ENCODE measurements around the gene DDX10. TPM values are rescaled to one million over a fixed set of nuclear protein-coding genes. Genes with fewer than 3 reads are reported as not detected.
A peak's percentile ranks its signal among the peaks of the same experiment; 100 is the strongest.

DDX10 gene
- total RNA-seq, 1 donor from 2014 or later: 17.3 TPM

GRCh38 chr11:108880510-108880909 lies 215.6 kb downstream of the DDX10 start:
- intact Hi-C loops (cut with micrococcal nuclease): no loop called here
- DNase-seq (no peak), ATAC-seq (no peak)

GRCh38 chr11:108881131-108881530 lies 216.3 kb downstream of the DDX10 start:
- intact Hi-C loops (cut with micrococcal nuclease): no loop called here
- ATAC-seq (no peak), DNase-seq (no peak)

- ATAC-seq (no peak), DNase-seq (no peak)
- intact Hi-C loops (cut with micrococcal nuclease): no loop called here
Measured at GRCh38 chr11:108882211-108882831, 217.5 kb downstream of the DDX10 start.

- ATAC-seq (no peak), DNase-seq (no peak)
- intact Hi-C loops (cut with micrococcal nuclease): no loop called here
Measured at GRCh38 chr11:108886005-108886659, 221.3 kb downstream of the DDX10 start.

- DNase-seq (no peak), ATAC-seq (no peak)
- intact Hi-C loops (cut with micrococcal nuclease): no loop called here
Measured at GRCh38 chr11:108886660-108887009, 221.8 kb downstream of the DDX10 start.

- ATAC-seq: no peak
Measured at GRCh38 chr11:108887436-108888238, 222.8 kb downstream of the DDX10 start.

GRCh38 chr11:108890482-108891105 lies 225.7 kb downstream of the DDX10 start:
- intact Hi-C loops (cut with micrococcal nuclease): no loop called here
- no peak for ATAC-seq

More at GRCh38 chr11:108887436-108888238, 222.8 kb downstream of the DDX10 start:
- no peak for DNase-seq
- intact Hi-C loops (cut with micrococcal nuclease): no loop called here

GRCh38 chr11:108891143-108891542 lies 226.3 kb downstream of the DDX10 start:
- ATAC-seq (no peak), DNase-seq (no peak)
- intact Hi-C loops (cut with micrococcal nuclease): no loop called here

More at GRCh38 chr11:108890482-108891105, 225.7 kb downstream of the DDX10 start:
- no peak for DNase-seq

- ATAC-seq (no peak), DNase-seq (no peak)
Measured at GRCh38 chr11:108891909-108892511, 227.1 kb downstream of the DDX10 start.

GRCh38 chr11:108895579-108896480 lies 231.0 kb downstream of the DDX10 start:
- ATAC-seq: no peak
- DNase-seq: no peak
- intact Hi-C loops (cut with micrococcal nuclease): no loop called here

More at GRCh38 chr11:108891909-108892511, 227.1 kb downstream of the DDX10 start:
- intact Hi-C loops (cut with micrococcal nuclease): no loop called here

GRCh38 chr11:108897071-108897481 lies 232.2 kb downstream of the DDX10 start:
- DNase-seq: no peak
- ATAC-seq: no peak
- intact Hi-C loops (cut with micrococcal nuclease): no loop called here

- DNase-seq (no peak), ATAC-seq (no peak)
- intact Hi-C loops (cut with micrococcal nuclease): no loop called here
Measured at GRCh38 chr11:108897916-108898315, 233.0 kb downstream of the DDX10 start.

- intact Hi-C loops (cut with micrococcal nuclease): no loop called here
- no peak for ATAC-seq
- no peak for DNase-seq
Measured at GRCh38 chr11:108901359-108901758, 236.5 kb downstream of the DDX10 start.

- ATAC-seq: no peak
- no peak for DNase-seq
- intact Hi-C loops (cut with micrococcal nuclease): no loop called here
Measured at GRCh38 chr11:108902027-108902469, 237.2 kb downstream of the DDX10 start.

GRCh38 chr11:108904480-108904879 lies 239.6 kb downstream of the DDX10 start:
- DNase-seq (no peak), ATAC-seq (no peak)
- intact Hi-C loops (cut with micrococcal nuclease): no loop called here

- DNase-seq (no peak), ATAC-seq (peak; percentile 22)
- intact Hi-C loops (cut with micrococcal nuclease): no loop called here
Measured at GRCh38 chr11:108906329-108906728, 241.5 kb downstream of the DDX10 start.

GRCh38 chr11:108906826-108907225 lies 242.0 kb downstream of the DDX10 start:
- ATAC-seq (no peak), DNase-seq (no peak)
- intact Hi-C loops (cut with micrococcal nuclease): no loop called here

GRCh38 chr11:108909041-108909440 lies 244.2 kb downstream of the DDX10 start:
- intact Hi-C loops (cut with micrococcal nuclease): no loop called here
- ATAC-seq (no peak), DNase-seq (no peak)
